GM12878 (cell line): ENCODE data around the gene UBAC2. TPM values are rescaled to one million over a fixed set of nuclear protein-coding genes. Genes with fewer than 3 reads are reported as not detected.

Source experiments
- ATAC-seq: fragments of 200-7000 bp; cut with Tn5 transposase; 3 replicates; pipeline ENCODE4 v1.9.1; 2020; ENCODE audit warnings: mild to moderate bottlenecking, moderate library complexity
- BruUV-seq: library from RNA; stranded (reverse); fragments of 400-500 nt; replicated peaks from 2 replicates; lab custom pipeline; 2021; lab: Mats Ljungman, UMichigan
- CTCF ChIA-PET: fragments of 300-600 bp; sonication (Branson Sonifier 250); formaldehyde crosslinking; extraction: SDS; loops from one replicate; lab custom pipeline; 2021; ENCODE audit warnings: inconsistent platforms; lab: Yijun Ruan, JAX
- POLR2A ChIA-PET: fragments of 350-600 bp; formaldehyde crosslinking; extraction: SDS; loops from one replicate; lab custom pipeline; 2021; ENCODE audit warnings: inconsistent platforms; lab: Charles Lee
- RAD21 ChIA-PET: fragments of 300-600 bp; sonication (Branson Sonifier 250); formaldehyde crosslinking; loops from one replicate; lab custom pipeline; 2023; ENCODE audit warnings: antibody characterized with exemption; ENCODE audit not compliant: unreplicated experiment; lab: Charles Lee
- SMC1A ChIA-PET: fragments of 300-600 bp; sonication (Branson Sonifier 250); formaldehyde crosslinking; loops from one replicate; lab custom pipeline; 2023; ENCODE audit not compliant: unreplicated experiment, uncharacterized antibody; lab: Charles Lee
- DNase-seq: peaks from one replicate; pipeline ENCODE4 v3.0.0-alpha.2; 2011; ENCODE audit warnings: low read depth, low spot score
- FAIRE-seq: peaks from 3 replicates; lab custom pipeline; 2011; peaks lifted over from hg19 to GRCh38; lab: Jason Lieb, UNC
- H2AFZ ChIP-seq: 2 replicates; pipeline ENCODE4 v1.6.0; 2011; ENCODE audit warnings: low read depth, low read length, control low read depth; ENCODE audit not compliant: control insufficient read depth
- H3K27ac ChIP-seq: 2 replicates; pipeline ENCODE4 v1.5.1; 2011; ENCODE audit warnings: control low read depth; ENCODE audit not compliant: control insufficient read depth, insufficient read depth
- H3K27me3 ChIP-seq, 2 experiments: replicated peaks in 1 of 2; 2 replicates each; pipeline versions ENCODE4 v1.6.0 to v1.6.1; 2011; ENCODE audit warnings: low read length in 1 of 2; ENCODE audit not compliant: control insufficient read depth in 2 of 2, insufficient read depth in 2 of 2
- H3K36me3 ChIP-seq, 2 experiments: 2 replicates each; pipeline ENCODE4 v1.5.1; 2011; ENCODE audit warnings: low read length in 1 of 2; ENCODE audit not compliant: control insufficient read depth in 2 of 2, insufficient read depth in 2 of 2
- H3K4me1 ChIP-seq: 2 replicates; pipeline ENCODE4 v1.6.1; 2011; ENCODE audit warnings: mild to moderate bottlenecking, low read length, moderate library complexity, mixed read lengths; ENCODE audit not compliant: control insufficient read depth, insufficient read depth
- H3K4me2 ChIP-seq: 2 replicates; pipeline ENCODE4 v1.6.0; 2011; ENCODE audit warnings: control low read depth; ENCODE audit not compliant: control insufficient read depth, insufficient read depth
- H3K4me3 ChIP-seq: fragments of 200-600 bp; sonication (generic); 2 replicates; pipeline ENCODE4 v1.5.1; 2016
- H3K79me2 ChIP-seq: 2 replicates; pipeline ENCODE4 v1.6.0; 2011; ENCODE audit warnings: low read length; ENCODE audit not compliant: control insufficient read depth, insufficient read depth
- H3K9ac ChIP-seq: 2 replicates; pipeline ENCODE4 v1.8.0; 2011; ENCODE audit warnings: low read length, control low read depth, mixed read lengths; ENCODE audit not compliant: control insufficient read depth, insufficient read depth
- H3K9me3 ChIP-seq: replicated peaks from 3 replicates; pipeline ENCODE4 v1.5.1; 2011; ENCODE audit warnings: mild to moderate bottlenecking, low read length; ENCODE audit not compliant: control insufficient read depth, insufficient read depth
- H4K20me1 ChIP-seq: 2 replicates; pipeline ENCODE4 v1.6.0; 2011; ENCODE audit not compliant: control insufficient read depth, insufficient read depth
- BACH1 ChIP-seq: fragments of 450-650 bp; IDR thresholded peaks from 2 replicates; pipeline ENCODE4 v1.6.1; 2017; ENCODE audit warnings: mild to moderate bottlenecking, borderline replicate concordance
- CREB1 ChIP-seq: IDR thresholded peaks from 2 replicates; pipeline ENCODE4 v1.6.1; 2012; ENCODE audit warnings: low read depth, mild to moderate bottlenecking, inconsistent platforms
- IRF4 ChIP-seq: IDR thresholded peaks from 2 replicates; pipeline ENCODE4 v1.6.1; 2011; ENCODE audit warnings: low read depth, low read length
- KAT2A ChIP-seq: conservative IDR thresholded peaks from 2 replicates; pipeline ENCODE4 v1.6.1; 2011; ENCODE audit warnings: low read depth, low read length; ENCODE audit not compliant: control insufficient read depth
- MLLT1 ChIP-seq: fragments of 450-650 bp; IDR thresholded peaks from 2 replicates; pipeline ENCODE4 v1.6.1; 2016; ENCODE audit warnings: mild to moderate bottlenecking
- MYB ChIP-seq: fragments of 150-350 bp; IDR thresholded peaks from 2 replicates; pipeline ENCODE4 v1.6.1; 2014; ENCODE audit warnings: mild to moderate bottlenecking, low read depth, low read length, borderline replicate concordance
- MYC ChIP-seq: IDR thresholded peaks from 2 replicates; pipeline ENCODE4 v1.6.1; 2011; ENCODE audit warnings: mild to moderate bottlenecking, low read length, moderate library complexity, inconsistent platforms; ENCODE audit not compliant: insufficient read depth, insufficient replicate concordance, insufficient read length, severe bottlenecking
- NR2C2 ChIP-seq: IDR thresholded peaks from 2 replicates; pipeline ENCODE4 v1.6.1; 2011; ENCODE audit warnings: borderline replicate concordance, low read depth; ENCODE audit not compliant: control insufficient read depth, insufficient read length
- PML ChIP-seq: IDR thresholded peaks from 2 replicates; pipeline ENCODE4 v1.6.1; 2012; ENCODE audit warnings: low read length, inconsistent platforms
- POLR2A ChIP-seq: IDR thresholded peaks from 2 replicates; pipeline ENCODE4 v1.6.1; 2011; ENCODE audit warnings: low read depth, mild to moderate bottlenecking, low read length
- POLR2AphosphoS2 ChIP-seq: IDR thresholded peaks from 2 replicates; pipeline ENCODE4 v1.6.1; 2011; ENCODE audit warnings: low read depth, mild to moderate bottlenecking, low read length, improper control_type of control experiment, moderate library complexity
- PRDM15 ChIP-seq: fragments of 450-650 bp; formaldehyde crosslinking; IDR thresholded peaks from 2 replicates; pipeline ENCODE4 v1.4.0; 2020; ENCODE audit warnings: mild to moderate bottlenecking, moderate library complexity
- RUNX3 ChIP-seq: IDR thresholded peaks from 2 replicates; pipeline ENCODE4 v1.6.1; 2012; ENCODE audit warnings: low read length, inconsistent platforms
- ZBED1 ChIP-seq: IDR thresholded peaks from 2 replicates; pipeline ENCODE4 v1.6.1; 2016; ENCODE audit warnings: borderline replicate concordance
- WGBS: methylation state at CpG from one replicate; pipeline ENCODE4 v1.1.6; 2016; ENCODE audit warnings: low lambda C conversion rate; ENCODE audit not compliant: insufficient replicate concordance, insufficient coverage; ENCODE audit errors: missing lambda C conversion rate; 5-methylcytosine and 5-hydroxymethylcytosine counted together
- in situ Hi-C: fragments of 300-500 bp; cut with MboI; formaldehyde crosslinking; loops from 9 replicates; pipeline ENCODE4 v1.14.3; 2018; ENCODE audit warnings: mixed read lengths
- intact Hi-C: fragments of 100-400 bp; cut with micrococcal nuclease; formaldehyde crosslinking; loops from one replicate; pipeline ENCODE4 v1.14.2; 2022; ENCODE audit not compliant: unreplicated experiment
- polyA plus RNA-seq, 11 experiments: library from polyadenylated mRNA; depleted of rRNA in 4 of 11; unstranded in 6 of 11; stranded (reverse) in 5 of 11; fragments of >200 nt; fragmentation: Nextera tagmentation in 4 of 11; fragmentation: Illumina TruSeq in 1 of 11; extraction: Ambion mirVana in 4 of 11; extraction: Trizol in 1 of 11; gene quantifications; 1 replicate in 1 of 11; 2 replicates in 10 of 11; pipeline versions ENCODE4 v1.2.1 to v1.2.3, GENCODE V29; 2011 to 2016; ENCODE audit warnings: inconsistent platforms in 2 of 11, missing spikeins in 2 of 11, low read depth in 1 of 11
- total RNA-seq, 4 experiments: library from RNA; depleted of rRNA in 3 of 4; stranded (reverse); fragments of >200 nt in 3 of 4; fragmentation: Illumina TruSeq in 1 of 4; extraction: Trizol in 1 of 4; gene quantifications; 2 replicates each; pipeline versions ENCODE4 v1.2.1 to v1.2.3, GENCODE V29; 2013 to 2021
- TF ChIP-seq, protein P1 (sequence below): fragments of 450-650 bp; IDR thresholded peaks from 2 replicates; pipeline ENCODE4 v1.6.1; 2017; ENCODE audit warnings: low read depth, mild to moderate bottlenecking, moderate library complexity

Gene UBAC2
- total and polyA plus RNA-seq, 10 of the 15 experiments (the other 5 are each of a cell fraction or from before 2014, with no cell fraction given): 3.0 to 54.6 (median 17.4) TPM

GRCh38 chr13:99302637-99303505, 102.2 kb downstream of the UBAC2 start:
- Histone ChIP-seq H3K27ac (peak overlapping the region; percentile 93), H4K20me1 (no peaks in the 10 kb centered on the region; the same call in 1 of the 2 replicates), H3K9me3 (no peaks in the 10 kb centered on the region), H3K4me3 (peak overlapping the region; percentile 98), H3K4me1 (peaks cover 18% of the 10 kb centered on the region), H3K4me2 (peak overlapping the region; percentile 64), H3K27me3 (no peaks in the 10 kb centered on the region), H3K79me2 (peaks cover 100% of the 10 kb centered on the region), H3K9ac (peak overlapping the region; percentile 83), H2AFZ (no peak overlapping the region), H3K36me3 (peaks cover 0 to 14% of the 10 kb centered on the region in 2 experiments; a peak in 3 of 4 replicates)
- RAD21 ChIA-PET: interaction anchor here (0.7 to 14.1 kb wide), 21 partner anchors 10 to 200 kb away, joined by 3 to 247 read pairs (median 11); partner anchors contain the start of gene GPR18
- ATAC-seq (peak; percentile 6), FAIRE-seq (no peak), DNase-seq (no peak)
- in situ Hi-C loops: no loop called here
- 35% methylated on average over 8 of the region's 8 CpGs for WGBS
- SMC1A ChIA-PET: interaction anchor here (0.7 to 13.7 kb wide), 20 partner anchors 8 to 133 kb away, joined by 3 to 264 read pairs (median 8); no protein-coding TSS in a partner anchor
- BruUV-seq: no TSS peak
- CTCF ChIA-PET: interaction anchor here (0.8 to 6.7 kb wide), 18 partner anchors 14 to 134 kb away, joined by 3 to 61 read pairs (median 4); no protein-coding TSS in a partner anchor
- intact Hi-C loops: loop anchor here (2.0 to 10.0 kb wide), 2 partner anchors 72 to 202 kb away; partner anchors contain the start of gene TM9SF2
- POLR2A ChIA-PET: interaction anchor here (0.7 to 8.0 kb wide), 10 partner anchors 10 to 133 kb away, joined by 3 to 59 read pairs (median 4); no protein-coding TSS in a partner anchor
- TF ChIP-seq CREB1: peak; percentile 19; the same call in 1 of the 2 replicates
- peak; percentile 9 for TF ChIP-seq POLR2AphosphoS2
- TF ChIP-seq PRDM15: peak; percentile 63; the same call in 1 of the 2 replicates
- TF ChIP-seq KAT2A: no peak
- no peak for TF ChIP-seq MYC
- peak; percentile 56; the same call in 1 of the 2 replicates for TF ChIP-seq PML
- 0 out of 2 replicates have a peak, but pooled peaks have one; percentile 22 for TF ChIP-seq ZBED1
- peak; percentile 65; the same call in 1 of the 2 replicates for TF ChIP-seq MLLT1
- 0 out of 2 replicates have a peak, but pooled peaks have one; percentile 38 for TF ChIP-seq BACH1
- TF ChIP-seq, protein P1, sequence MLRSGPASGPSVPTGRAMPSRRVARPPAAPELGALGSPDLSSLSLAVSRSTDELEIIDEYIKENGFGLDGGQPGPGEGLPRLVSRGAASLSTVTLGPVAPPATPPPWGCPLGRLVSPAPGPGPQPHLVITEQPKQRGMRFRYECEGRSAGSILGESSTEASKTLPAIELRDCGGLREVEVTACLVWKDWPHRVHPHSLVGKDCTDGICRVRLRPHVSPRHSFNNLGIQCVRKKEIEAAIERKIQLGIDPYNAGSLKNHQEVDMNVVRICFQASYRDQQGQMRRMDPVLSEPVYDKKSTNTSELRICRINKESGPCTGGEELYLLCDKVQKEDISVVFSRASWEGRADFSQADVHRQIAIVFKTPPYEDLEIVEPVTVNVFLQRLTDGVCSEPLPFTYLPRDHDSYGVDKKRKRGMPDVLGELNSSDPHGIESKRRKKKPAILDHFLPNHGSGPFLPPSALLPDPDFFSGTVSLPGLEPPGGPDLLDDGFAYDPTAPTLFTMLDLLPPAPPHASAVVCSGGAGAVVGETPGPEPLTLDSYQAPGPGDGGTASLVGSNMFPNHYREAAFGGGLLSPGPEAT: 0 out of 2 replicates have a peak, but pooled peaks have one; percentile 1
- TF ChIP-seq POLR2A: peak; percentile 58
- no peak for TF ChIP-seq IRF4
- no peak for TF ChIP-seq MYB
- peak; percentile 16; the same call in 1 of the 2 replicates for TF ChIP-seq RUNX3
- TF ChIP-seq NR2C2: no peak
